ENCODE measurements around the gene ENGASE. TPM values are rescaled to one million over a fixed set of nuclear protein-coding genes. Genes with fewer than 3 reads are reported as not detected.

ENGASE gene
- total and polyA plus RNA-seq, 2 donors (not counting 1 experiment from before 2014, with no cell fraction given), result 92.1 to 122 TPM

GRCh38 chr17:79129523-79129922 is 54.9 kb downstream of the ENGASE start:
- no peak for DNase-seq
- Histone ChIP-seq H3K79me2 (ENCODE audit: control insufficient read depth, insufficient read depth, low read length) (no peaks in the 10 kb centered on the region), H3K36me3 (replicated peaks in 1 of 2; ENCODE audit: control extremely low read depth in 1 of 2, control insufficient read depth in 1 of 2, extremely low read depth in 1 of 2, insufficient read depth in 2 of 2, low read length in 1 of 2) (no peaks in the 10 kb centered on the region), H2AFZ (ENCODE audit: insufficient read depth, low read depth, low read length, poor library complexity, severe bottlenecking) (no peak overlapping the region), H3K4me1 (ENCODE audit: control insufficient read depth in 2 of 2, insufficient read depth in 2 of 2, low read length in 2 of 2) (no peaks in the 10 kb centered on the region), H3K4me3 (ENCODE audit: control extremely low read depth in 1 of 5, extremely low read depth in 1 of 5, insufficient read depth in 1 of 5, low read depth in 2 of 5, low read length in 4 of 5) (no peak overlapping the region), H3K9me3 (ENCODE audit: control extremely low read depth in 1 of 3, control insufficient read depth in 2 of 3, insufficient read depth in 1 of 3, low read length in 2 of 3) (no peaks in the 10 kb centered on the region), H4K20me1 (ENCODE audit: control insufficient read depth, insufficient read depth, low read length, poor library complexity, severe bottlenecking) (no peaks in the 10 kb centered on the region), H3K27me3 (replicated peaks in 1 of 4; ENCODE audit: control extremely low read depth in 1 of 4, control insufficient read depth in 3 of 4, insufficient read depth in 4 of 4, low read length in 3 of 4) (peaks cover 0 to 2% (median 1%) of the 10 kb centered on the region in 4 experiments), H3K27ac (ENCODE audit: low read length in 2 of 2) (no peak overlapping the region), H3K9ac (ENCODE audit: low read length) (no peak overlapping the region), H3K4me2 (replicated peaks; ENCODE audit: low read depth, low read length, poor library complexity, severe bottlenecking) (no peak overlapping the region)
- ATAC-seq (ENCODE audit: low read depth), result no peak
- TF ChIP-seq EZH2 (IDR thresholded peaks at IDR 0.05; ENCODE audit: borderline replicate concordance, insufficient read depth, low read depth, low read length, poor library complexity, severe bottlenecking), result no peak
- TF ChIP-seq CTCF (IDR thresholded peaks at IDR 0.05), result no peak
- Mint-ChIP-seq H3K27ac (peak overlapping the region; percentile 5), H3K9me3 (ENCODE audit: insufficient read depth) (no peaks in the 10 kb centered on the region), H3K27me3 (peaks cover 19% of the 10 kb centered on the region), H3K4me1 (no peaks in the 10 kb centered on the region), H3K4me3 (no peak overlapping the region)
- ChIA-PET POLR2A (no interaction called here), CTCF (no interaction called here)
- intact Hi-C loops (cut with micrococcal nuclease), result no loop called here
- 80% methylated on average over 1 of the region's 4 CpGs for WGBS (ENCODE audit: insufficient coverage)

GRCh38 chr17:79130536-79131273 is 56.1 kb downstream of the ENGASE start:
- no peak for DNase-seq
- Mint-ChIP-seq H3K9me3 (ENCODE audit: insufficient read depth) (no peaks in the 10 kb centered on the region), H3K4me3 (no peak overlapping the region), H3K27me3 (peaks cover 19% of the 10 kb centered on the region), H3K4me1 (no peaks in the 10 kb centered on the region), H3K27ac (no peak overlapping the region)
- Histone ChIP-seq H3K9me3 (ENCODE audit: control extremely low read depth in 1 of 3, control insufficient read depth in 2 of 3, insufficient read depth in 1 of 3, low read length in 2 of 3) (no peaks in the 10 kb centered on the region), H3K36me3 (replicated peaks in 1 of 2; ENCODE audit: control extremely low read depth in 1 of 2, control insufficient read depth in 1 of 2, extremely low read depth in 1 of 2, insufficient read depth in 2 of 2, low read length in 1 of 2) (no peaks in the 10 kb centered on the region), H3K4me3 (ENCODE audit: control extremely low read depth in 1 of 5, extremely low read depth in 1 of 5, insufficient read depth in 1 of 5, low read depth in 2 of 5, low read length in 4 of 5) (no peak overlapping the region), H3K4me2 (replicated peaks; ENCODE audit: low read depth, low read length, poor library complexity, severe bottlenecking) (no peak overlapping the region), H3K4me1 (ENCODE audit: control insufficient read depth in 2 of 2, insufficient read depth in 2 of 2, low read length in 2 of 2) (no peaks in the 10 kb centered on the region), H3K79me2 (ENCODE audit: control insufficient read depth, insufficient read depth, low read length) (no peaks in the 10 kb centered on the region), H4K20me1 (ENCODE audit: control insufficient read depth, insufficient read depth, low read length, poor library complexity, severe bottlenecking) (no peaks in the 10 kb centered on the region), H2AFZ (ENCODE audit: insufficient read depth, low read depth, low read length, poor library complexity, severe bottlenecking) (no peak overlapping the region), H3K27me3 (replicated peaks in 1 of 4; ENCODE audit: control extremely low read depth in 1 of 4, control insufficient read depth in 3 of 4, insufficient read depth in 4 of 4, low read length in 3 of 4) (peaks cover 0 to 2% (median 1%) of the 10 kb centered on the region in 4 experiments), H3K9ac (ENCODE audit: low read length) (no peak overlapping the region), H3K27ac (ENCODE audit: low read length in 2 of 2) (no peak overlapping the region)
- whole genome bisulfite sequencing (ENCODE audit: insufficient coverage), result 92% methylated on average over 34 of the region's 34 CpGs
- ChIA-PET CTCF (no interaction called here), POLR2A (no interaction called here)
- TF ChIP-seq CTCF (IDR thresholded peaks at IDR 0.05) (no peak), EZH2 (IDR thresholded peaks at IDR 0.05; ENCODE audit: borderline replicate concordance, insufficient read depth, low read depth, low read length, poor library complexity, severe bottlenecking) (no peak)
- ATAC-seq (ENCODE audit: low read depth), result no peak
- intact Hi-C loops (cut with micrococcal nuclease), result no loop called here
